Measurements from ENCODE around the gene PLD6. TPM values are rescaled to one million over a fixed set of nuclear protein-coding genes. Genes with fewer than 3 reads are reported as not detected.

The PLD6 gene
- total RNA-seq, 2 donors from 2014 or later = 9.2 to 9.6 TPM

GRCh38 chr17:17229416-17230384 is 23.6 kb upstream of the PLD6 start:
- Mint-ChIP-seq H3K36me3 (peaks cover 0 to 8% of the 10 kb centered on the region in 2 donors), H3K9me3 (no peaks in the 10 kb centered on the region), H3K27ac (peak overlapping the region; percentile 75 to 80)
- ATAC-seq (no peak), DNase-seq (ENCODE audit: low spot score in 2 of 2) (no peak)

GRCh38 chr17:17228521-17229279 is 22.6 kb upstream of the PLD6 start:
- no peaks in the 10 kb centered on the region for H3K9me3 Mint-ChIP-seq
- peak overlapping the region; percentile 62 to 80 for H3K27ac Mint-ChIP-seq
- H3K36me3 Mint-ChIP-seq = peaks cover 0 to 11% of the 10 kb centered on the region in 2 donors
- DNase-seq (ENCODE audit: low spot score in 2 of 2) (no peak), ATAC-seq (no peak)

- ATAC-seq = no peak
- Mint-ChIP-seq H3K9me3 (no peaks in the 10 kb centered on the region), H3K27ac (peak overlapping the region in 1 of 2 donors; percentile 80), H3K36me3 (peaks cover 0 to 15% of the 10 kb centered on the region in 2 donors)
- DNase-seq (ENCODE audit: low spot score in 2 of 2) = no peak
Measured at GRCh38 chr17:17227608-17228520, 21.7 kb upstream of the PLD6 start.

- peaks cover 0 to 15% of the 10 kb centered on the region in 2 donors for H3K36me3 Mint-ChIP-seq
- no peak overlapping the region for H3K27ac Mint-ChIP-seq
- H3K9me3 Mint-ChIP-seq = no peaks in the 10 kb centered on the region
- no peak for ATAC-seq
- DNase-seq (ENCODE audit: low spot score in 2 of 2) = no peak
Measured at GRCh38 chr17:17226451-17227265, 20.5 kb upstream of the PLD6 start.

DNA sequence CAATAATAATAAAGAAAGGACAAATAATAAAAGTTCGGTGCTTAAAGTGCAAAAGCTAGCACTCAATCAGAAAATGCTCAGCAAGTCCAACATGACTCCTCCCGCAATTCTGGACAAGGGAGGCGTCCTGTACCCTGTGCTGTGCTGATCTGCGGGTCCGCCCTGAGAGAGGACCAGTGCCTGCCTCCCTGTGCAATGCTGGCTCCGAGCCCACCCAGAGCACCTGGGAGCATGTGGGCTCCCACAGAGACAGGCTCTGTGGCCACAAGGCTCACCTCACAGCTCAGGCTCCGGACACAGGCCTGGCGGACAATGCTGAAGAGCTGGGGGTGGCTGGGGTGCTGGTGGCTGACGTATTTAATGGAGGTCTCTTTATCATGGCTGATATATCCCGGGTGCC is 19.8 kb upstream of the PLD6 start:
- no peak for ATAC-seq

GRCh38 chr17:17224137-17224536 is 18.0 kb upstream of the PLD6 start:
- DNase-seq (ENCODE audit: low spot score in 2 of 2) (no peak), ATAC-seq (no peak)
- H3K9me3 Mint-ChIP-seq = no peaks in the 10 kb centered on the region
- peaks cover 0 to 20% of the 10 kb centered on the region in 2 donors for H3K36me3 Mint-ChIP-seq
- H3K27ac Mint-ChIP-seq = no peak overlapping the region

More for the DNA sequence above, 19.8 kb upstream of the PLD6 start:
- Mint-ChIP-seq H3K27ac (no peak overlapping the region), H3K9me3 (no peaks in the 10 kb centered on the region), H3K36me3 (peaks cover 0 to 17% of the 10 kb centered on the region in 2 donors)
- DNase-seq (ENCODE audit: low spot score in 2 of 2) = no peak

DNA sequence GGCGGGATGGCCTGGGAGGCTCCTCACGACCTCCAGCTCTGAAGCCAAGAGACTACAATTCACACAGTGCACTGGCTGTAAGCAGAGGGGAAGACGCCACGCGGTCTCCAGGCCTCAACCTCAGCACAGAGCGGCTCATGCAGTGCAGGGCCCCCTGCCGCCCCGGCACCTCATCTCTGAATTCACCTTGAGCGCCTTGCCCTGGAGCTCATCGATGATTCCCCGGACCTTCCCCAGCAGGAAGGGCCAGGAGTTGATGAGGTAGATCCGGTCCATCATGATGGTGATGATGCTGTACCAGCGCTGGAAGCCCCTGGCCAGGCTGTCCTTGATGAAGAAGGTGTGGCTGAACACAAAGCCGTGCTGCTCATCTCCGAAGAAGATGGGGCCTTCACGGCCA is 17.6 kb upstream of the PLD6 start:
- Mint-ChIP-seq H3K9me3 (no peaks in the 10 kb centered on the region), H3K27ac (peak overlapping the region in 1 of 2 donors; percentile 44), H3K36me3 (peaks cover 0 to 20% of the 10 kb centered on the region in 2 donors)
- DNase-seq (ENCODE audit: low spot score in 2 of 2) (no peak), ATAC-seq (no peak)

DNA sequence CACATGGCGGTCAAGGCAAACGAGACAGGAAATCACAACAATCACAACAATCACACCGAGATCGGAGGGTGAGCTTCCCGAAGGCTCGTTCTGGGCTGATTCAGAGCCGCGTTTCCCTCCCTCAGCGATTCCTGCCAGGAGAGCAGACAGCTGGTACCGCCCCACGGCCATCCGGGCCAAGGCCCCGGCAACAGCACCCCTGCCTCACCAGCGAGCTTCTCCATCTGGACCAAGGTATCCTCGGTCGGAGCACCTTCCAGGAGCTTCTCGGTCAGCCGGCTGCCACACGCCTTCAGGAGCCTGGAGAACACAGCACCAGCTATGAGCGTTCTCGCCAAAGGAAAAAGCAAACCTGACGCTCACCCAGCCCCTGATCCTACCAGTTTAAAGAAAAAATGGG is 15.2 kb upstream of the PLD6 start:
- H3K36me3 Mint-ChIP-seq = peaks cover 0 to 26% of the 10 kb centered on the region in 2 donors
- ATAC-seq (no peak), DNase-seq (ENCODE audit: low spot score in 2 of 2) (no peak)
- peak overlapping the region in 1 of 2 donors; percentile 74 for H3K27ac Mint-ChIP-seq
- H3K9me3 Mint-ChIP-seq = no peaks in the 10 kb centered on the region

DNA sequence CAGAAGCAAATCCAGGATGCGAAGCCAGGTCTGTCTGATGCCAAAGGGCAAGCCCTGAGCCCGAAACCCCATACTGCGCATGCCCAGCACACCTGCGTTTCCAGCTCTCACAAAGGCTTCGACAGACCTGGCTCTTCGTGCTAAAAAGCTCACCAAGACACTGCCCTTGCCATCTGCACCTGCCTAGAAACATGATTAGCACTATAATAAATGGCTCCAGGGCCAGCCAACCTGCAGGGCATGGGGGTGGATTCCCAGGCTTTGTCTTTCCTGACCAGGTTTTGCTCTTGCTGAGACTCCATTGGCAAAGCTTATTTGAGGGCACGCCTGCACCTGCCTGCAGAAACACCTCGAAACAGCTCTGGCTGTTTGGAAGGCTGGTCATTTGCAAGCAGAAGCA is 14.4 kb upstream of the PLD6 start:
- no peaks in the 10 kb centered on the region for H3K9me3 Mint-ChIP-seq
- peaks cover 0 to 26% of the 10 kb centered on the region in 2 donors for H3K36me3 Mint-ChIP-seq
- no peak for ATAC-seq
- peak overlapping the region in 1 of 2 donors; percentile 50 for H3K27ac Mint-ChIP-seq
- no peak for DNase-seq (ENCODE audit: low spot score in 2 of 2)

DNA sequence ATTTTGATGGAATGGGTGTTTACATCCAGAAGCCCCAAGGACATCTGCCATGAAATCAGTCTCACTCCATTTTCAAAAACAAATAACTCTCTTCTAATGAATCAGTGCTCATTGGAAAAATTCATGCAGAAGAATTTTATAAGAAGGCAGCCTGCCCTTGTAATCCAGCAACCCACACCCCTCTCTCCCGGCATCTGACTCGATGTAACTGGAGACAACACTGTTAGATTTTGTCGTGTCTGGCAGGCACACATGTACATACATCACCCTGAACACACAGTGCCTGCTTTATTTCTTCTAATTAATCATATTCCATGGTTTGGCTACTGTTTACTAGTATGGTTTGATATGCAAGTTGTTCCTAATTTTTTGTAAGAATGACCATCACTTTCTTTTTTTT is 11.9 kb upstream of the PLD6 start:
- peak overlapping the region in 1 of 2 donors; percentile 46 for H3K27ac Mint-ChIP-seq
- ATAC-seq = no peak
- H3K36me3 Mint-ChIP-seq = peaks cover 0 to 11% of the 10 kb centered on the region in 2 donors

GRCh38 chr17:17216776-17217175 is 10.6 kb upstream of the PLD6 start:
- H3K9me3 Mint-ChIP-seq = no peaks in the 10 kb centered on the region
- H3K27ac Mint-ChIP-seq = peak overlapping the region; percentile 67 to 72
- ATAC-seq (no peak), DNase-seq (ENCODE audit: low spot score in 2 of 2) (no peak)
- peaks cover 0 to 11% of the 10 kb centered on the region in 2 donors for H3K36me3 Mint-ChIP-seq

More for the DNA sequence above, 11.9 kb upstream of the PLD6 start:
- no peaks in the 10 kb centered on the region for H3K9me3 Mint-ChIP-seq
- DNase-seq (ENCODE audit: low spot score in 2 of 2) = no peak

GRCh38 chr17:17216236-17216635 is 10.1 kb upstream of the PLD6 start:
- no peak for ATAC-seq

GRCh38 chr17:17215575-17215974 is 9.4 kb upstream of the PLD6 start:
- peak overlapping the region in 1 of 2 donors; percentile 67 for H3K27ac Mint-ChIP-seq
- DNase-seq (ENCODE audit: low spot score in 2 of 2) (no peak), ATAC-seq (no peak)
- H3K36me3 Mint-ChIP-seq = peaks cover 0 to 6% of the 10 kb centered on the region in 2 donors
- H3K9me3 Mint-ChIP-seq = no peaks in the 10 kb centered on the region

More at GRCh38 chr17:17216236-17216635, 10.1 kb upstream of the PLD6 start:
- Mint-ChIP-seq H3K36me3 (peaks cover 0 to 11% of the 10 kb centered on the region in 2 donors), H3K9me3 (no peaks in the 10 kb centered on the region), H3K27ac (peak overlapping the region in 1 of 2 donors; percentile 67)
- DNase-seq (ENCODE audit: low spot score in 2 of 2) = no peak

DNA sequence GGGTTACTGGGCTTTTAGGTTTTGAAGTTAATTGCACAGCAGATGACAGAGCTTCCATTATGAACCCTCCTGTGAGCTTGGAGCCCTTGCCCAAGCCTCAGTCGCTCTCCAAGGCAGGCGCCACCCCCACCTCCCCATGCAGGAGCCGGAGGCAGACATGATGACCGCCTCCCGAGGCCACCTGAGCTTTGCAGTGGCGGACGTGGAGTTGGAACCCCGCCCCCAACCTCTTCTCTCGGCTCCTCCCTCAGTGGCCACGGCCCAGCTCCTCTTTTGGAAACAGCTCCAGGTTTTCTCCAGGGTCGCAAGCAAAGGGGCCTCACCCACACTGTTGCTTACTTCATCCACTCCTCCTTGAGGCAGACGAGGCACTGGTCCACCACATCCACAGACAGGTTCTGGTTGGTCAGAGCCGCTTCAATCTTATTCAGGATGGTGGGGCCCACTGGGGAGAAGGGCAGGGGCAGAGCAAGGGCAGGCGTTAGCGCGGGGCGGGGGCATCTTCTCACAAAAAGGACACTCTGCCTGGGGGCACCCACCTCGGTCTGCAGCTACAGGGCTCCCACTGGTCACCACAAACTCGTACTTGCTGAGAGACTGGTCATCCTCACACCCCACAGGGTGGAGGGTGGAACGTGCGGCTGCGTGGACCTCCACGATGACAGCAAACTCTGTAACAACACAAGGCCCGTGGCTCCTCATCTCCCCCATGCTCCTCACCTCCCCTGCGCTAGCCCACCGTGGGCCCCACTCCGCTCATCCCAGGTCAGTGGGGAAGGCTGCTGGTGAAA is 8.7 kb upstream of the PLD6 start:
- Mint-ChIP-seq H3K9me3 (no peaks in the 10 kb centered on the region), H3K36me3 (peaks cover 0 to 6% of the 10 kb centered on the region in 2 donors), H3K27ac (peak overlapping the region in 1 of 2 donors; percentile 60)
- DNase-seq (ENCODE audit: low spot score in 2 of 2) = no peak
- ATAC-seq = no peak

- ATAC-seq = no peak
- Mint-ChIP-seq H3K9me3 (no peaks in the 10 kb centered on the region), H3K36me3 (peaks cover 0 to 6% of the 10 kb centered on the region in 2 donors), H3K27ac (no peak overlapping the region)
- DNase-seq (ENCODE audit: low spot score in 2 of 2) = no peak
Measured at GRCh38 chr17:17213775-17214174, 7.6 kb upstream of the PLD6 start.

Data from activated naive CD4-positive, alpha-beta T cell treated with anti-CD3 and anti-CD28 coated beads, Interleukin-2, amount 50 U/mL, for 72 hours (primary cell).